Stimulated activated CD4-positive, alpha-beta T cell treated with anti-CD3 and anti-CD28 coated beads, Interleukin-4, amount 100 ng/mL, for 24 hours (primary cell): ENCODE results near the gene TEX101.
"Not testable (repeated sequence)": the region's sequence is repeated elsewhere in the genome, so short reads cannot be mapped to it uniquely, and the experiment has no call there.

Experiments used
- DNase-seq: peaks from one replicate; pipeline ENCODE4 v3.0.0-alpha.2; 2020

The TEX101 gene

DNA sequence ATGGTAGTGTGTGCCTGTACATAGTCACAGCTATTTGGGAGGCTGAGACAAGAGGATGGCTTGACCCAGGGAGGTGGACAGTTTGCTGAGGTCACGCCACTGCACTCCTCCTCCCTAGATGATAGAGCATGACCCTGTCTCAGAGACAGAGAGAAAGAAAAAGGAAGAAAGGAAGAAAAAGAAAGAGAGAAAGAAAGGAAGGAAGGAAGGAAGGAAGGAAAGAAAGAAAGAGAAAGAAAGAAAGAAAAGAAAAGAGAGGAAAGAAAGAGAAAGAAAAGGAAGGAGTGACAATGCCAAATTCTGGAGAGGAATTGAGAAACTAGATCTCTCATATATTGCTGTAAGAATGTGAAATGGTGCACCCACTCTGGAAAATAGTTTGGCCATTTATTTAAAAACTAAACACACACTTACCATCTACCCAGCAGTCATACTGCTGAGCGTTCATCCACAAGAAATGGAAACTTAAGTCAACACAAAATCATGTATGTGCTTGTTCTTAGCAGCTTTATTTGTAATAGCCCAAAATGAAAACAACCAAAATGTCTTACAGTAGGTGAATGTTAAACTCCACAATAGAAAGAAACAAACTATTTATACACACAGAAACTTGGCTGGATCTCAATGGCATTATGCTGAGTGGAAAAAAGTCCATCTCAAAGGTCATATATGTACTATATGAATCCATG, 7.5 kb downstream of the TEX101 start:
- no peak for DNase-seq

DNA sequence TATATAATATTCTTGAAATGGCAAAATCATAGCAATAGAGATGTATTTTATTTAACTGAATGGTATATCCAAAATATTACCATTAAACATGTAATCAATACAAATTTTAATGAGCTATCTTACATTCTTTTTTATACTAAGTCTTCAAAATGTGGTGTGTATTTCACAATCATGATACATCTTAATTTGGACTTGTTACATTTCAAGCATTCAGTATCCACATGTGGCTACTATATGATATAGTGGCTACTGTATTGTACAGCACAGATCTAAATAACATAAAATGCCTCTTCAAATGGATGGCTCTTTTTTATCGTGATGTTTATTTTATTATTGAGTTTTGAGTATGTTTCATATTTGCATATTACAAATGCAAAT, 8.0 kb downstream of the TEX101 start:
- DNase-seq = no peak

DNA sequence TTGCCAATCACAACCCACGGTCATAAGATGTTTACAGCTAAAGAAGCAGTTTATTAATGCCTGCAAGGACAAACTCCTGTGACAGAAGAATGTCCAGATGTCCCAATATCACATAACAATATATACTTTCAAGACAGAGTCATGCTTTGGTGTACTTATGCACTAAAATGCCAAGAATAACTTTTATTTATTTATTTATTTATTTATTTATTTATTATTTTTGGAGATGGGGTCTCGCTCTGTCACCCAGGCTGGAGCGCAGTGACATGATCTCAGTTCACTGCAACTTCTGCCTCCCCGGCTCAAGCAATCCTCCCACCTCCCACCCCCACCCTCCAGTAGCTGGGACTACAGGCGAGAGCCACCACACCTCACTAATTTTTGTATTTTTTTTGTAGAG, 9.1 kb downstream of the TEX101 start:
- no peak for DNase-seq

DNA sequence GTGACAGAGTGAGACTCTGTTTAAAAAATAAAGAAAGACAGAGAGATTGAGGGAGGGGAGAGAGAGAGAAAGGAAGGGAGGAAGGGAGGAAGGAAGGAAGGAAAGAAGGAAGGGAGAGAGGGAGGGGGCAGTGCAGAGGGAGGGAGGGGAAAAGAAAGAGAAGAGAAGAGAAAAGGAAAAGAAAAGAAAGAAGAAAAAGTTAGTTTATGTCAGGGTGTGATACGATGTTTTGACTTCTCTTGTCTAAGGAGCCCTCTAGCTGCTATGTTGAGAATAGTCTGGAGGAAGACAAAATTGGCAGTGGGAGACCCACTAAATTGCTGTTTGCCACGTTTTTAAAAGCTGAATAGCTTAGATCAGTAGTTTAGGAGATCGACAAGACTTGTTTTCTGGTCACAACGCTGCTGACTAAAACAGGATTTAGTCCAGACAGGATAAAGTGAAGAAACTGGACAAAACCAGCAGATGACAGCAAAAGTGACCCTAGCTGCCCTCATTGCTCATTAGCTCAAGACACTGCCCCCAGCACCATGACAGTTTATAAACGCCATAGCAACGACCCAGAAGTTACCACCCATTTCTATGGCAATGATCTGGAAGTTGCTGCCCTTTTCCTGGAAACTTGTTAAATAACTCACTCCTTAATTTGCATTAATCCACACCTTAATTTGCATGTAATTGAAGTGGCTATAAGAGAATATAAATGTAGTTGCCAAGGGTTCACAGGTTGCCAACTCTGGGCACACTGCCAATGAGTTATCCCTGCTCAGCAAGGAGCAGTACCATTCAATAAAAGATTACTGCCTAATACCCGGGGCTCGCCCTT, 11.1 kb downstream of the TEX101 start:
- DNase-seq = no peak

DNA sequence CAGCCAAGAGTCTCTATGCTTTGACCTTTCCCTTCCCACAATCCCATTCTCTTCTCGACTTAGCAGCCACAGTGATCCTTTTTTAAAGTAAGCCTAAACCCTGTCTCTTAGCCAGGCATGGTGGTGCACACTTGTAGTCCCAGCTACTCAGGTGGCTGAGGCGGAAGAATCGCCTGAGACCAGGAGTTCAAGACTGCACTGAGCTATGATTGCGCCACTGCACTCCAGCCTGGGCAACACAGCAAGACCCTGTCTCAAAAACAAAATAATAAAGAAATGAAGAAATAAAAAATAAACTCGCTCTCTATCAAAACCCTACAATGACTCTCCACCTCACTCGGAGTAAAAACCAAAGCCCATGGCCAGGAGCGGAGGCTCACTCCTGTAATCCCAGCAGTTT, 14.7 kb downstream of the TEX101 start:
- DNase-seq = no peak

DNA sequence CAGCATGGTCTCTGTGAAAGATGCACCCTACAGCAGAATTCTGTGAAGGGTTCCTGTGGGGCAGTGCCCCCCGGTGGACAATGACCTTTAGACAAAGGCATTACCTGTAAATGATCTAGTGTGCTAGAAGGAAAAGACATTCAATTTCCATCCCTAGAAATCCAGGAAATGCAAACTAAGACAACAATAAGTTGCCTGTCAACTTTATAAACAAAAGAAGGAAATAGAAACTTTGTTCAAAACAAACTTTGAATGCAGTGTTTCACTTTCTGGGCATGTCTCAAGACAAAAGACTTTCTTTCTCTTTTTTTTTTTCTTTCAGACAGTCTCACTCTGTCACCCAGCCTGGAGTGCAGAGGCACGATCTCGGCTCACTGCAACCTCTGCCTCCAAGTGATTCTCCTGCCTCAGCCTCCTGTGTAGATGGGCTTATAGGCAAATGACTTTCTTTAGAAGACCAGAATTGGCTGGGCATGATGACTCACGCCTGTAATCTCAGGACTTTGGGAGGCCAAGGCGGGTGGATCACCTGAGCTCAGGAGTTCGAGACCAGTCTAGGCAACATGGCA, 15.5 kb downstream of the TEX101 start:
- DNase-seq = no peak

DNA sequence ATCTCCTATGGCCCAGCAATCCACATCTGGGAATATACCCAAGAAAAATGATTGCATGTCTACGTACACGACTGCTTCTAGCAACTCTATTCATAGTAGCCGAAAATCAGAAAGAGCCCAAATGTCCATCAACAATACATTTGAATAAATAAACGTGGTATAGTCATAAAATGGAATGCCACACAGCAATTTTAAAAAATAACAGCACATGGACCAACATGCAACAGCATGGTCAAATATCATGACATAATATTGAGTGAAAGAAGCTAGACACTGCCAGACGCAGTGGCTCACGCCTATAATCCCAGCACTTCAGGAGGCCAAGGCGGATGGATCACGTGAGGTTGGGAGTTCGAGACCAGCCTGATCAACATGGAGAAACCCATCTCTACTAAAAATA, 16.3 kb downstream of the TEX101 start:
- DNase-seq = no peak

DNA sequence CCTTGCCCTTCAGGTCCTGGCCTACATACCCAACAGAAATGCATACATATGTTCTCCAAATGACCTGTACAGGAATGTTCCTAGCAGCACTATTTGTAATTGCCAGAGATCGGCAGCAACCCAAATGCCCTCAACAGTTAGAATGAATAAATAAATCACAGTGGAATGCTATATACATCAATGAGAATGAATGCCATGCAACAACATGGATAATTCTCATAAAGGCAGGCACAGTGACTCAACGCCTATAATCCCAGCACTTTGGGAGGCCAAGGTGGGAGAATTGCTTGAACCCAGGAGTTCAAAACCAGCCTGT, 18.6 kb downstream of the TEX101 start:
- DNase-seq = no peak

DNA sequence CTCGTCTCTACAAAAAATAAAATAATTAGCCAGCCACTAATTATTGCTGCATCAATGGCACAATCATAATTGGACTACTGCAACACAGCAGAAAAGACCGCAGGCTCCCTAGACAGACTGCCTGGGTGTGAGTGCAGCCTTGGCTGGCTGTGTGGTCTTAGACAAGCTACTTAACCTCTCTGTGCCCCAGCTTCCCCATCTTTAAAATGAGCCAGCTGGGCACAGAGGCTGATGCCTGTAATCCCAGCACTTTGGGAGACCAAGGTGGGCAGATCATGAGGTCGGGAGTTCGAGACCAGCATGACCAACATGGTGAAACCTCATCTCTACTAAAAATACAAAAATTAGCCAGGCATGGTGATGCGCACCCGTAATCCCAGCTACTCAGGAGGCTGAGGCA, 19.0 kb downstream of the TEX101 start:
- DNase-seq = no peak

DNA sequence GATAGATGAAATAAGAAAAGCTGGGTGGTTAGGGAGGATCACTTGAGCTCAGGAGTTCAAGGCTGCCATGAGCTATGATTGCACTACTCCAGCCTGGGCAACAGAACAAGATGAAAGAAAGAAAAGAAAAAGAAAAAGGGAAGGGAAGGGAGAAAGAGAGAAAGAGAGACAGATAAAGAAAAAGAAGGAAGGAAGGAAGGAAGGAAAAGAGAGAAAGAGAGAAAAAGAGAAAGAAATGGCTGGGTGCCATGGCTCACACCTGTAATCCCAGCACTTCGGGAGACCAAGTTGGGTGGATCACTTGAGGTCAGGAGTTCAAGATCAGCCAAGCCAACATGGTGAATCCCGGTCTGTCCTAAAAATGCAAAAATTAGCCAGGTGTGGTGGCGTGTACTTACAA, 21.1 kb downstream of the TEX101 start:
- no peak for DNase-seq

DNA sequence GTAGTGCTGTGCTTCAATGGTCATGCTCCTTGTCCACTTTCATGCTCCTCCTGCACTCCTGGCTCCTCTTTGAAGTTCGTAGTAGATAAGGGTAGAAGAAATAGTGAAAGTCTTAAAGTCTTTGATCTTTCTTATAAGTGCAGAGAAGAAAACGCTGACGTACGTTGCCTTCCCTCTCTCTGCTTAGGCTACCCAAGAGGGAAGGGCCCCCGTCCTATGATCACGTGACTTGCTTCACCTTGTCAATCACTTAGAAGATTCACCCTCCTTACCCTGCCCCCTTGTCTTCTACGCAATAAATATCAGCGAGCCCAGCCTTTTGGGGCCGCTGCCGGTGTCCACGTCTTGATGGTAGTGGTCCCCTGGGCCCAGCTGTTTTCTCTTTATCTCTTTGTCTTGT, 22.6 kb downstream of the TEX101 start:
- not testable (repeated sequence) for DNase-seq

DNA sequence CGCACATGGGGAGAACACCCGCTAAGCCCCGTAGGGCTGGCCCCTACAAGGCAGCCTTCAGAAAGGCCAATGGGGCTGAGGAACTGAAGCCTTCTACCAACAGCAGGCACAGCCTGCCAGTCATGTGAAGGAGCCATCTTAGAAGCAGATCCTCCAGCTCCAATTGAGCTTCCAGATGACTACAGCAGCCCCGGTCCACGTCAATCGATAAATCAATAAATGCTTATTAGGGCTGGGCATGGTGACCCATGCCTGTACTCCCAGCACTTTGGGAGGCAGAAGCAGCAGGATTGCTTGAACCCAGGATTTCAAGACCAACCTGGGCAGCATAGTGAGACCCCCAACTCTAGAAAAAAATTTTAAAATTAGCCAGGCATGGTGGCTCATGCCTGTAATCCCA, 23.0 kb downstream of the TEX101 start:
- DNase-seq = no peak

DNA sequence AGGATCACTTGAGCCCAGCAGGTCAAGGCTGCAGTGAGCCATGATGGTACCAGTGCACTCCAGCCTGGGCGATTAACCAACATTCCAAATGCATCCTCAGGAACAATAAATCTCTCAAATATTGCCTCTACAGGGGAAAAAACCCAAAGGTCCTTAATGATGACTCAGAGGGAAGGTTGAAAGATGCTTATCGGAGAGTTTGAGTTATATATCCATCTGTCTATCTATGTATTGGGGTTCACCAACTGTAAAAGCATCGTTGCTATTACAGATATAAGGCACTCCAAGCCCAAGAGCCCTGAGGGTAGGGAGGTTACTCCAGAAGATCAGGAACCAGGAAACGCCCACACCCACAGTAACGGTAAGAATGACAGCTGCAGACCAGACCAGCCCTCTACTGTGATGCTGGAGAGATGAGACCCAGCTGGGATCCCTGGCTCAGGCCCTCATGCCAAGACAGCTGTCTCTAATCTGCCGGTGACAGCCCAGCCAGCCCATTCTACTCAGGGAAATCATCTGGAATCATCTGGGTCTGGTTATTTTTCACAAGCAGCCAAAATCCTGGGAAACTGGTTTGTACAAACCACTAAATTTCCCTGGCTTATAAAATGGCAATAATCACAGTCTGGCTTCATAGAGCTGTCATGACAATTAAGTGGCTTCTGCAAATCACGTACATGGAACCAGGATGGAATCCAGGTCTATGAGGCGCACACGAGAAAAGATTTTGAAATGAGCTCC, 23.8 kb downstream of the TEX101 start:
- no peak for DNase-seq

DNA sequence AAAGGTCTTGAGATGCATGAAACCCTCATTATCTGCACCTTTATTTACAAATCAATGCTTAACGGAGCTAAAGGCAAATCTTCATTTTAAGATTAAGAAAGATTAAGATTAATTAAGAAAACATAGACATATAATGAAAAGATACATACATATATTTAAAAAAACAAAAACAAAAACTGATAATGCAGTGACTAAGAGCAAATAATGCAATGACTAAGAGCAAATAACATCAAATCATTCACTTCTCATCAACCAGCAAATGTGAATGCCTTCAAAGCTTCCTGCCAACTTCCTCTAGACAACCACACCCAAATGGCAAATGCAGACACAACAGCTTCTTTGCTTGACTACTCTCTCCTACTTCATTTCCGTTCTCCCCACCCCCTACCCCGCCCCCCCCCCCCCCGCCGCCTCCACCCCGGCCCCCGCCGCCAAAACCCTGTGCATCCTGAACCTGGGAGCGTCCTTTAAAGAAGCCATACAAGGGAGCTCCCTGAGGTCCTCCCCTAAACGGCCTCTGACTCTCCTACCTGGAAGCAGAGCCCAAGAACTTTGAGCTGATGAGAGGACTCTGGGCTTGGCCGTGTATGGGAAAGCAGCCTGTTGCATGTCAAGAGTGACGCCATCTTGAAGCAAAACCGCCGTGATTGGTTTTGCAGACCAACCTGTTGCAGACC, 24.5 kb downstream of the TEX101 start:
- peak; percentile 12 for DNase-seq

DNA sequence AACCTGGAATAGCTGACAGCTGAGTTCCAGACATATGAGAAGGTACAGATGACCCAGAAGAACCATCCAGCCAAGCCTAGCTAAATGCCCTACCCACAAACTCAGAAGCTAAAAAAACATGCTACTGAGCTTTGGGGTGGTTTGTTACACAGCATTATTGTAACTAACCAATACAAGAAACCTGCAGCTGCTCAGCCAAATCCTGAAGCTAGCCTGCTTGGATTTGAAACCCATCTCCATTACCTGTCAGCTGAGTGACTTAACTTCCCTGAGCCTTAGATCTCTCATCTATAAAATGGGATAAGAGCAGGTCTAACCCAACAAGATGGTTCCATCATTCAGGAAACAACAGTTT, 25.0 kb downstream of the TEX101 start:
- DNase-seq = no peak

DNA sequence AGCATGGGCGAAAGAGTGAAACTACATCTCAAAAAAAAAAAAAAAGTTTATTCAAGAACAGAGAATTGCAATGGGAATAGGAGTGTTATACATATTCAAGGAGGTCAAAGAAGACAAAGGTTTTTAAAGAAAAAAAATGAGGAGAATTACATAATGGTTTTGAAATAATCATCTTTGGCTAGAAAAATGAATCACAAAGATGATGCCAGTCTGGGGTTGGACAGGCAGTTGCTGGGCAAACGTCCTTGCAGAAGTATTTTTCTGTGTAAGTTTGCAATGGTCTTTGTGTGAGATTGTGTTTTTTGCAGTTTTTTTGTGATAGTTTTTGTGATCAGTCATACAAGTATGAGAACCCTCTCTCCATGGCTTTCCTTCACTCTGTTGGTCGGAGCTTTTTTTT, 27.0 kb downstream of the TEX101 start:
- no peak for DNase-seq

DNA sequence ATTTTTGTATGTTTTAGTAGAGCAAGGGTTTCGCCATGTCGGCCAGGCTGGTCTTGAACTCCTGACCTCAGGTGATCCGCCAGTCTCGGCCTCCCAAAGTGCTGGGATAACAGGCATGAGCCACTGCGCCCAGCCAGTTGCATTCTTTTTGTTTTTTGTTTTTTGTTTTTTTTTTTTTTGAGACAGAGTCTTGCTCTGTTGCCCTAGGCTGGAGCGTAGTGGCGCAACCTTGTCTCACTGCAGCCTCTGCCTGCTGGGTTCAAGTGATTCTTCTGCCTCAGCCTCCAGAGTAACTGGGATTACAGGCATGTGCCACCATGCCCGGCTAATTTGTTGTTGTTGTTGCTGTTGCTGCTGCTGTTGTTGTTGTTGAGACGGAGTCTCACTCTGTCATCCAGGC, 29.4 kb downstream of the TEX101 start:
- not testable (repeated sequence) for DNase-seq

DNA sequence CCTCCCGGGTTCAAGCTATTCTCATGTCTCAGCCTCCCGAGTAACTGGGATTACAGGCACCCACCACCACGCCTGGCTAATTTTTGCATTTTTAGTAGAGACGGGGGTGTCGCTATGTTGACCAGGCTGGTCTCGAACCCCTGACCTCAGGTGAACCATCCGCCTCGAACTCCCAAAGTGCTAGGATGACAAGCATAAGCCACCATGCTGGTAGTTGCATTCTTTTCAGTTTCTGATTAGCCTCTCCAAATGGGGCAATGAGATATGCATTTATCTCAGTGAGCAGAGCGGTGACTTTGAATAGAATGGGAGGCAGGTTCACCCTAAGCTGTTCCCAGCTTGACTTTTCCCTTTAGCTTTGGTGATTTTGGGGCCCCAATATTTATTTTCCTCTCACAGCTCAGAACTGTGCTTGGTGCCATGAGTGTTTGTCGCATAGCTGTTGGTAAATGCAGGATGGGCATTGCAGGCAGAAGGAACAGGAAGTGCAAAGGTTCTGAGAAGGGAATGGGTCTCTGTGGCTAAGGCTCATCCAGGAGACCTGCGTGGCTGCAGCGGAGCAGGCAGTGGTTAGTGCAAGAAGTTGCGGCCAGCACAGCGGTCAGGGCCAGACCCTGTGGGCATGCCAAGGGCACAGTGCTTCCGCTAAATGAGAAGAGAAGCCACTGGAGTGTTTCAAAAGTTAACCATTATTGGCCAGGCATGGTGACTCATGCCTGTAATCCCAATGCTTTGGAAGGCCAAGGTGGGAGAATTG, 30.0 kb downstream of the TEX101 start:
- no peak for DNase-seq

DNA sequence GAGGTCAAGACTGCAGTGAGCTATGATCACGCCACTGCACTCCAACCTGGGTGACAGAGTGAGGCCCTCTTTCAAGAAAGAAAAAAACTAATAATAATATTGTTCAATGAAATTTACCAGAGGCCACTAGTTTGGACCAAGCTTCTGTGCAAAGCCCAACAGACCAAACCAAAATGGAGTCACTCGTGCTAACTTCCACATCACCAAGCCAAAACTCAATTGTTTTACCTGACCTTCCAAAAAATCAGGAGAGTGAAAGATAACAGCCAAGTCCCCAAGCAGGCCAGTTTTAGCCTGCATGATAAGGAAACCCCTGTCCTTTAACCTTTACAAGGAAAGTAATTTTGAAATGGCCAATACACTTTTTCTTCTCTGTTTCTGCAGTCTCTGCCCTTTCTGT, 30.7 kb downstream of the TEX101 start:
- no peak for DNase-seq

DNA sequence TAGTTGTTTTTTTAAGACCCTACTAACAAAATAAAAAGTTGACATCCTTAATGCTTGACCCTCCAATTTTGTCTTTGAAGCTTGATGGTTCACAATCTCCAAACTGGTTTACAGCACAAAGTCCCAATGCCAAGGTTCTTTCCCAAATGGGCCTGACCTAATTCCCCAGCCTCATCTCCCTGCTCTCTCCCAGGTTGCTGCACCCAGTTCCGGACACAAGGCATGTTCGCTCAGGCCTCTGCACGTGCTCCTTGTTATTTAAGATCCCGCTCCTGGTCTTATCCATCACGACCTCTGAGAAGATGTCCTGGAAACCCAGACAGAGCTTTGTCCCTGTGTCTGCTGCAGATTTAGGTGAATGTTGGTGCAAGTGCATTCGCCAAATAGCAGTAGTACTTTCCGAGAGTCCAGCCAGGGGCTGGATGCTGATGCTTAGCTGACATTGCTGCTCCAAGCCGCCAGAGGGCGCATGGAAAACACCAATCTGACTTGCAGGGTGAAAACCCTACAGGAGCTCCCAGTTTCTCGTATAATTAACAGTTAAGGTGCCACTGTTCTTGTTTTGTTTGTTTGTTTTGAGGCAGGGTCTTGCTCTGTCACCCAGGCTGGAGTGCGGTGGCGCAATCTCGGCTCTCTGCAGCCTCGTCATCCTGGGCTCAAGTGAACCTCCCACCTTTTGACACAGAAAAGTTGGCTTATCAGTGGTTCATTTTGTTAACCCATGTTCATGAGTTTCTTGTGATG, 32.2 kb downstream of the TEX101 start:
- peak; percentile 82 for DNase-seq

DNA sequence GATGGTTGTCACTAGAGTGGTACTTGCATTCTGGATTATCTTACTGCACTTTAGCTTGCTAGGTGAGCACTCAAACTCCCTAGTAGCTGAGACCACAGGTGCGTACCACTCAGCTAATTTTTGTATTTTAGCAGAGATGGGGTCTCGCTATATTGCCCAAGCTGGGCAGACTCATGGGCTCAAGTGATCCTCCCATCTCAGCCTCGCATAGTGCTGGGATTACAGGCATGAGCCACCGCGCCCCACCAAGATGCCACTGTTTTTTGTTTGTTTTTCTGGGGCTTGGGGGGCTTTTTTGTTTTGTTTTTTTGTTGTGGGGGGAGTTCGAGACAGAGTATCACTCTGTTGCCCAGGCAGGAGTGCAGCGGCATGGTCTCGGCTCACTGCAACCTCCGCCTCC, 33.0 kb downstream of the TEX101 start:
- DNase-seq = no peak

DNA sequence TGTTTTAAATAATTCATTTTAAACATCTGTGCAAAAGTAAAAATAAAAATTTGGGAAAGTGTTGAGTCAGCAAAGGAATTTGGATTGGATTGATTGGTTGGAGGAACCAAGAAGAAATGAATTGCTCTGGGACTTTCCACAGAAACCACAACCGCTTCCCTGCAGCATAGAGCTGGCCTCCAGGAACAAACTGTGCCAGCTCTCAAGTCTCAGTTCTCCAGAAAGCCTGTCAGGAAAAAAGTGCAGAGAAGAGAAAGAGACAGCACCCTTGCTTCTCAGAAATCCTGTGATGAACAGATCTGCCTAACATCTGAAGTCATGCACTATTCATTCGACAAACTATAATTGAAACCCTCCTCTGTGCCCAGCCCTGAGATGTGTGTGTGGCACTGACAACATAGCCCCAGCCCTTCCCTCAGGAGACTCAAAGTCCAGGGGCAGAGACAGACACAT, 35.9 kb downstream of the TEX101 start:
- no peak for DNase-seq
